HCT116 (cell line): ENCODE results near the gene SCARB1. TPM values are rescaled to one million over a fixed set of nuclear protein-coding genes. Genes with fewer than 3 reads are reported as not detected.

Experiments used
- ATAC-seq: fragments of 200-7000 bp; cut with Tn5 transposase; 2 replicates; pipeline ENCODE4 v1.9.1; 2020; ENCODE audit warnings: mild to moderate bottlenecking, moderate library complexity
- BruUV-seq: library from RNA; stranded (reverse); fragments of 400-500 nt; replicated peaks from 2 replicates; lab custom pipeline; 2021; lab: Mats Ljungman, UMichigan
- CTCF ChIA-PET: fragments of 300-600 bp; sonication (Branson Sonifier 250); formaldehyde crosslinking; loops from one replicate; lab custom pipeline; 2021; ENCODE audit warnings: antibody characterized with exemption; lab: Charles Lee
- POLR2A ChIA-PET: fragments of 300-600, 350-600 bp; sonication (Branson Sonifier 250); formaldehyde crosslinking; loops from one replicate; lab custom pipeline; 2021; ENCODE audit warnings: antibody characterized with exemption; lab: Charles Lee
- RAD21 ChIA-PET, 2 experiments: fragments of 300-600 bp; sonication (Branson Sonifier 250); formaldehyde crosslinking; loops; one replicate each; lab custom pipeline; 2023; ENCODE audit warnings: low total read pairs in 2 of 2; ENCODE audit not compliant: uncharacterized antibody in 2 of 2, unreplicated experiment in 2 of 2, low non-redundant PET in 1 of 2; lab: Charles Lee
- DNase-seq: peaks from one replicate; pipeline ENCODE4 v3.0.0-alpha.2; 2010; ENCODE audit warnings: low read depth, low spot score
- H2AFZ ChIP-seq: fragments of 200-600 bp; shearing (Covaris generic), sonication (generic); 2 replicates; pipeline ENCODE4 v1.6.1; 2017; ENCODE audit warnings: low read depth, mixed run types, mixed read lengths, antibody characterized with exemption, low read length; ENCODE audit not compliant: poor library complexity, severe bottlenecking
- H3K27ac ChIP-seq: 2 replicates; pipeline ENCODE4 v1.5.1; 2012; ENCODE audit warnings: low read depth, low read length
- H3K27me3 ChIP-seq: fragments of 200-600 bp; sonication (generic); 2 replicates; pipeline ENCODE4 v1.6.1; 2016; ENCODE audit warnings: mixed run types, low read length, mixed read lengths; ENCODE audit not compliant: insufficient read depth
- H3K36me3 ChIP-seq, 2 experiments: fragments of 200-500 bp in 1 of 2; fragments of 200-600 bp in 1 of 2; sonication (Bioruptor generic) in 1 of 2; sonication (generic) in 1 of 2; 2 replicates each; pipeline versions ENCODE4 v1.5.1 to v1.6.1; 2014 to 2016; ENCODE audit warnings: low read length in 2 of 2, inconsistent platforms in 1 of 2, mixed read lengths in 1 of 2, mixed run types in 1 of 2; ENCODE audit not compliant: insufficient read depth in 2 of 2, control insufficient read depth in 1 of 2
- H3K4me1 ChIP-seq, 2 experiments: fragments of 200-600 bp in 1 of 2; sonication (generic) in 1 of 2; 2 replicates each; pipeline versions ENCODE4 v1.5.1 to v1.6.1; 2012 to 2017; ENCODE audit warnings: low read length in 2 of 2, inconsistent platforms in 1 of 2, mild to moderate bottlenecking in 1 of 2, mixed read lengths in 1 of 2, mixed run types in 1 of 2, moderate library complexity in 1 of 2; ENCODE audit not compliant: insufficient read depth in 2 of 2, control insufficient read depth in 1 of 2
- H3K4me2 ChIP-seq: fragments of 200-600 bp; sonication (generic); 2 replicates; pipeline ENCODE4 v1.6.1; 2017; ENCODE audit warnings: mixed run types, low read length, mixed read lengths
- H3K4me3 ChIP-seq, 2 experiments: fragments of 200-600 bp in 1 of 2; sonication (generic) in 1 of 2; replicated peaks in 1 of 2; 2 replicates each; pipeline ENCODE4 v1.5.1; 2011 to 2016; ENCODE audit warnings: low read length in 2 of 2, control low read depth in 1 of 2, low read depth in 1 of 2, mild to moderate bottlenecking in 1 of 2, mixed read lengths in 1 of 2, mixed run types in 1 of 2
- H3K79me2 ChIP-seq: fragments of 200-600 bp; sonication (generic); 2 replicates; pipeline ENCODE4 v1.6.1; 2017; ENCODE audit warnings: mild to moderate bottlenecking, mixed run types, low read length, moderate library complexity, mixed read lengths; ENCODE audit not compliant: insufficient read depth
- H3K9ac ChIP-seq: fragments of 200-600 bp; sonication (generic); 2 replicates; pipeline ENCODE4 v1.6.1; 2016; ENCODE audit warnings: low read length, mixed read lengths
- H3K9me2 ChIP-seq: fragments of 200-600 bp; sonication (generic), shearing (Covaris generic); 2 replicates; pipeline ENCODE4 v1.6.1; 2017; ENCODE audit warnings: mixed run types, mild to moderate bottlenecking, moderate library complexity; ENCODE audit not compliant: insufficient read depth
- H3K9me3 ChIP-seq, 2 experiments: fragments of 200-500 bp in 1 of 2; fragments of 200-600 bp in 1 of 2; sonication (Bioruptor generic) in 1 of 2; sonication (generic) in 1 of 2; 2 replicates each; pipeline ENCODE4 v1.6.1; 2014 to 2017; ENCODE audit warnings: low read length in 2 of 2, mixed read lengths in 2 of 2, inconsistent platforms in 1 of 2, low read depth in 1 of 2, mild to moderate bottlenecking in 1 of 2, mixed run types in 1 of 2, moderate library complexity in 1 of 2; ENCODE audit not compliant: control insufficient read depth in 1 of 2, insufficient read depth in 1 of 2
- H4K20me1 ChIP-seq: fragments of 200-600 bp; sonication (generic), shearing (Covaris generic); 2 replicates; pipeline ENCODE4 v1.6.1; 2017; ENCODE audit warnings: mixed run types, mild to moderate bottlenecking, moderate library complexity; ENCODE audit not compliant: insufficient read depth
- CBX3 ChIP-seq: IDR thresholded peaks from 2 replicates; pipeline ENCODE4 v1.6.1; 2012; ENCODE audit warnings: low read depth
- CEBPB ChIP-seq: IDR thresholded peaks from 2 replicates; pipeline ENCODE4 v1.6.1; 2012; ENCODE audit warnings: low read depth
- EGR1 ChIP-seq: IDR thresholded peaks from 2 replicates; pipeline ENCODE4 v1.6.1; 2012; ENCODE audit warnings: low read depth
- EZH2phosphoT487 ChIP-seq: fragments of 200-600 bp; IDR thresholded peaks from 2 replicates; pipeline ENCODE4 v1.6.1; 2018; ENCODE audit warnings: antibody characterized with exemption, borderline replicate concordance
- JUND ChIP-seq: IDR thresholded peaks from 2 replicates; pipeline ENCODE4 v1.6.1; 2012
- SIN3A ChIP-seq: IDR thresholded peaks from 2 replicates; pipeline ENCODE4 v1.6.1; 2012; ENCODE audit warnings: low read depth
- SP1 ChIP-seq: IDR thresholded peaks from 2 replicates; pipeline ENCODE4 v1.6.1; 2012; ENCODE audit warnings: low read depth
- TCF7L2 ChIP-seq: IDR thresholded peaks from 2 replicates; pipeline ENCODE4 v1.7.0; 2011; ENCODE audit warnings: borderline replicate concordance, inconsistent platforms; ENCODE audit not compliant: insufficient read depth, insufficient read length; ENCODE audit errors: extremely low read depth
- YY1 ChIP-seq: IDR thresholded peaks from 2 replicates; pipeline ENCODE4 v1.6.1; 2011; ENCODE audit warnings: low read length, low read depth, moderate library complexity, mild to moderate bottlenecking; ENCODE audit not compliant: insufficient replicate concordance; ENCODE audit errors: extremely low read depth
- intact Hi-C: fragments of 100-400 bp; cut with micrococcal nuclease; formaldehyde crosslinking; loops from 2 replicates; pipeline ENCODE4 v1.10.0; 2022
- total RNA-seq: library from RNA; stranded (reverse); gene quantifications from one replicate; pipeline ENCODE4 v1.2.1, GENCODE V29; 2021; ENCODE audit not compliant: unreplicated experiment
- TF ChIP-seq, protein P1 (sequence below), 3 experiments: fragments of 200-600 bp in 1 of 3; sonication (generic) in 1 of 3; IDR thresholded peaks in 2 of 3; conservative IDR thresholded peaks in 1 of 3; 2 replicates each; pipeline ENCODE4 v1.5.1; 2012 to 2017; ENCODE audit warnings: low read depth in 2 of 3, low read length in 2 of 3, antibody characterized with exemption in 1 of 3, borderline replicate concordance in 1 of 3, control low read depth in 1 of 3, mild to moderate bottlenecking in 1 of 3, mixed read lengths in 1 of 3, mixed run types in 1 of 3, moderate library complexity in 1 of 3; ENCODE audit not compliant: insufficient read depth in 1 of 3
- TF ChIP-seq, protein P2 (sequence below): IDR thresholded peaks from 2 replicates; pipeline ENCODE4 v1.6.1; 2012
- TF ChIP-seq, protein P3 (sequence below): IDR thresholded peaks from 2 replicates; pipeline ENCODE4 v1.6.1; 2012

Gene SCARB1
- total RNA-seq, 1 experiment from 2014 or later: 95.5 TPM

GRCh38 chr12:124809391-124809790 is 54.3 kb downstream of the SCARB1 start (continued):
- TF ChIP-seq, protein P1, sequence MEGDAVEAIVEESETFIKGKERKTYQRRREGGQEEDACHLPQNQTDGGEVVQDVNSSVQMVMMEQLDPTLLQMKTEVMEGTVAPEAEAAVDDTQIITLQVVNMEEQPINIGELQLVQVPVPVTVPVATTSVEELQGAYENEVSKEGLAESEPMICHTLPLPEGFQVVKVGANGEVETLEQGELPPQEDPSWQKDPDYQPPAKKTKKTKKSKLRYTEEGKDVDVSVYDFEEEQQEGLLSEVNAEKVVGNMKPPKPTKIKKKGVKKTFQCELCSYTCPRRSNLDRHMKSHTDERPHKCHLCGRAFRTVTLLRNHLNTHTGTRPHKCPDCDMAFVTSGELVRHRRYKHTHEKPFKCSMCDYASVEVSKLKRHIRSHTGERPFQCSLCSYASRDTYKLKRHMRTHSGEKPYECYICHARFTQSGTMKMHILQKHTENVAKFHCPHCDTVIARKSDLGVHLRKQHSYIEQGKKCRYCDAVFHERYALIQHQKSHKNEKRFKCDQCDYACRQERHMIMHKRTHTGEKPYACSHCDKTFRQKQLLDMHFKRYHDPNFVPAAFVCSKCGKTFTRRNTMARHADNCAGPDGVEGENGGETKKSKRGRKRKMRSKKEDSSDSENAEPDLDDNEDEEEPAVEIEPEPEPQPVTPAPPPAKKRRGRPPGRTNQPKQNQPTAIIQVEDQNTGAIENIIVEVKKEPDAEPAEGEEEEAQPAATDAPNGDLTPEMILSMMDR (IDR thresholded peaks at IDR 0.05 in 2 of 3, conservative IDR thresholded peaks at IDR 0.05 in 1 of 3; ENCODE audit: borderline replicate concordance in 1 of 3, insufficient read depth in 1 of 3, low read depth in 2 of 3, low read length in 2 of 3): no peak
- TF ChIP-seq CEBPB: no peak
- TF ChIP-seq, protein P2, sequence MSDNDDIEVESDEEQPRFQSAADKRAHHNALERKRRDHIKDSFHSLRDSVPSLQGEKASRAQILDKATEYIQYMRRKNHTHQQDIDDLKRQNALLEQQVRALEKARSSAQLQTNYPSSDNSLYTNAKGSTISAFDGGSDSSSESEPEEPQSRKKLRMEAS: no peak
- no peak for TF ChIP-seq CBX3
- no peak for TF ChIP-seq YY1
- TF ChIP-seq, all 23 proteins: peak for 0

DNA sequence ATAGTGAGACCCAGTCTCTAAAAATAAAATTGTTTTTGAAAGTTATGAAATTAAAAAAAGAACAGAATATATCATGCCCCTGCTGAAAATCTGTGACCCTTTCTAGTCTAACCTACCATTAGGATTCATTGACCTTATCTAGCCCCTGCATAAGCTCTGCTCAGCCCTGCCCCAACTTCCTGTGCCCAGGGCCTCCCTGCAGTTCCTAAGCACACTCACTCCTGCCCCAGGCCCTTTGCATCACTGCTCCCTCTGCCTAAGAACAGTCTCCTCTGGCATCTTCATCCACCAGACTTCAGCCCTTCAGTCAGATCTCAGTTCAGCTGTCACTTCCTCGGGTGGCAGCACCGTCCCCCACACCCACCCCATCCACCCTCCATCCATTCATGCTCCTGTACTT is 55.4 kb downstream of the SCARB1 start:
- Histone ChIP-seq H3K4me2 (no peak overlapping the region), H2AFZ (no peak overlapping the region), H3K79me2 (no peaks in the 10 kb centered on the region), H4K20me1 (no peaks in the 10 kb centered on the region), H3K9ac (no peak overlapping the region), H3K27ac (no peak overlapping the region), H3K9me2 (no peaks in the 10 kb centered on the region), H3K4me3 (no peak overlapping the region), H3K36me3 (peaks cover 10 to 28% of the 10 kb centered on the region in 2 experiments), H3K4me1 (peaks cover 0 to 8% of the 10 kb centered on the region in 2 experiments; a peak in 2 of 4 replicates), H3K27me3 (no peaks in the 10 kb centered on the region), H3K9me3 (no peaks in the 10 kb centered on the region)
- intact Hi-C loops: no loop called here
- TF ChIP-seq EZH2phosphoT487 (no peak), SP1 (no peak), EGR1 (no peak), TCF7L2 (no peak), SIN3A (no peak), JUND (no peak)
- TF ChIP-seq, protein P3, sequence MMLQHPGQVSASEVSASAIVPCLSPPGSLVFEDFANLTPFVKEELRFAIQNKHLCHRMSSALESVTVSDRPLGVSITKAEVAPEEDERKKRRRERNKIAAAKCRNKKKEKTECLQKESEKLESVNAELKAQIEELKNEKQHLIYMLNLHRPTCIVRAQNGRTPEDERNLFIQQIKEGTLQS: no peak
- ChIA-PET RAD21 (no interaction called here), CTCF (no interaction called here), POLR2A (no interaction called here)
- DNase-seq: no peak
- ATAC-seq: no peak
- BruUV-seq: no TSS peak
